Cardiac fibroblast (primary cell): ENCODE measurements around the gene CD2.

Source experiments
- DNase-seq, 2 donors: peaks; one replicate each; pipeline versions ENCODE4 v3.0.0 to v3.0.0-alpha.2; 2010; ENCODE audit warnings: low read depth in 2 of 2
- H3K4me3 ChIP-seq, 2 donors: replicated peaks in 1 of 2; 1 replicate in 1 of 2; 2 replicates in 1 of 2; pipeline ENCODE4 v1.5.1; 2011; ENCODE audit warnings: low read depth in 2 of 2, low read length in 2 of 2, mild to moderate bottlenecking in 2 of 2, moderate library complexity in 1 of 2
- TF ChIP-seq, protein P1 (sequence below): IDR thresholded peaks from one replicate; pipeline ENCODE4 v1.5.1; 2011; ENCODE audit warnings: low read depth, mild to moderate bottlenecking, low read length, inconsistent platforms

CD2 gene

DNA sequence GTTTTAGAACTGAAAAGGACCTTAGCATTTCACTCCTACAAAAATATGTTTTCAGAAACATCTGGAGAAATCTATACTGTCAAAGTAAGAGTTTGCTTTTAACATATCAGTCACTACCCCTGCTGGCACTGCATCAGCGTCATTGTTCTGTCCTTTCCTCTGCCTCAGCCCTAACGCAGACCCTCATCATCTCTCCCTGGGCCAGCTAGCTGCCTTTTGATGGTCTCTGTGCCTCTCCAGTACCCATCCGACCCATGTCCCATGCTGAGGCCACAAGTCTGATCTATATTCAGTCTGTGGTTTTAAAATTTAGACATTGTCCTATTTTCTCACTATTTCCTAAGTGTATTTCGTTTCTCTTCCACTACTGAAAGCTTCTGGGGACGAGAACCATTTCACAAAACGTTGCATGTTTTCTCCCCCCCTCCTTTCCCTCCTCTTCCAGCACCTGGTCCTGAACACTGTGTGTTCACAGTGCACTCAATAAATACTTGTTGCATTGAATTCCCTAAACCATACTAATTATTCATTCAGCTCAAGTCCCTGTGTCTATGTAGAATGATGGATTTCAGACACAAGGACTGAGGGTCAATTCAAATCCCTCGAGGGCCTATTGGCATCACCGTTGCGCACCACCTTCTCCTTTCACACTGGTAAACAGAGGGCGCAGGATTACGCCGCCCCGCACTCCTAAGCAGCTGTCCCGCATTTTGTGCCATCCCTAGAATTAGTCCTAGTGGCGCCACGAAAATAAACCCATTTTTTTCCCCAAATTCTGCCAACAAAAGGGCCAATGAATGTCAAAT lies 53.4 kb downstream of the CD2 start:
- no peak for DNase-seq
- TF ChIP-seq, protein P1, sequence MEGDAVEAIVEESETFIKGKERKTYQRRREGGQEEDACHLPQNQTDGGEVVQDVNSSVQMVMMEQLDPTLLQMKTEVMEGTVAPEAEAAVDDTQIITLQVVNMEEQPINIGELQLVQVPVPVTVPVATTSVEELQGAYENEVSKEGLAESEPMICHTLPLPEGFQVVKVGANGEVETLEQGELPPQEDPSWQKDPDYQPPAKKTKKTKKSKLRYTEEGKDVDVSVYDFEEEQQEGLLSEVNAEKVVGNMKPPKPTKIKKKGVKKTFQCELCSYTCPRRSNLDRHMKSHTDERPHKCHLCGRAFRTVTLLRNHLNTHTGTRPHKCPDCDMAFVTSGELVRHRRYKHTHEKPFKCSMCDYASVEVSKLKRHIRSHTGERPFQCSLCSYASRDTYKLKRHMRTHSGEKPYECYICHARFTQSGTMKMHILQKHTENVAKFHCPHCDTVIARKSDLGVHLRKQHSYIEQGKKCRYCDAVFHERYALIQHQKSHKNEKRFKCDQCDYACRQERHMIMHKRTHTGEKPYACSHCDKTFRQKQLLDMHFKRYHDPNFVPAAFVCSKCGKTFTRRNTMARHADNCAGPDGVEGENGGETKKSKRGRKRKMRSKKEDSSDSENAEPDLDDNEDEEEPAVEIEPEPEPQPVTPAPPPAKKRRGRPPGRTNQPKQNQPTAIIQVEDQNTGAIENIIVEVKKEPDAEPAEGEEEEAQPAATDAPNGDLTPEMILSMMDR = no peak
- no peak overlapping the region for H3K4me3 ChIP-seq

DNA sequence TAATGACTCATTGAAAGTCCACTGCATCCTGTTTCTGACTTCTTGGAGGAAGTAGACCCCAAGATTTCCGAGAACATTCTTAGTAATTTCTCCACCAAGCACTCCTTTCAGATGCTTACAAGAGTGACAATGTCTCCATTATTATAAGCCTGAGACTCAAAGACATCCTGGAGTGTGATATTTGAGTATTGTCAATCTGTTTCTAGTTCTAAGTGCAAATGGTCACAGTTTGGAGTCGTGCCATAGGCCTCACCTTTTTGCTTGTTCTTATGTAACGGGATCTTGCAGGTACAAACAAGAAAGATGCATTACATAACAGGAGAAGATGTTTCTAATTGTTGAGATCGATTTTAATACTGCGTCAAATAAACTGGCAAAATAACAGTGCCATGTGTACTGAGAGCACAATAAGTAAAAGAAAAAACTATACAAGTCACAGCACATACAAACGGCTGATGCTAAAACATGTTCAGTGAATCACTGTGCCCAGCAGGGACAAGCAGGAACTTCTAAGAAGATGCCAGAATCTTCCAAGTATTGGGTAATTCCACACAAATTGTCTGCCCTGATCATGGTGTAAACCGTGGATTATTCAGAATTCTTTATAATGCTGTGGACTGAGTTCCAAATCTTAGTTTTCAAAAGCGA lies 54.1 kb downstream of the CD2 start:
- DNase-seq = no peak
- no peak overlapping the region for H3K4me3 ChIP-seq
- TF ChIP-seq, protein P1 = no peak

DNA sequence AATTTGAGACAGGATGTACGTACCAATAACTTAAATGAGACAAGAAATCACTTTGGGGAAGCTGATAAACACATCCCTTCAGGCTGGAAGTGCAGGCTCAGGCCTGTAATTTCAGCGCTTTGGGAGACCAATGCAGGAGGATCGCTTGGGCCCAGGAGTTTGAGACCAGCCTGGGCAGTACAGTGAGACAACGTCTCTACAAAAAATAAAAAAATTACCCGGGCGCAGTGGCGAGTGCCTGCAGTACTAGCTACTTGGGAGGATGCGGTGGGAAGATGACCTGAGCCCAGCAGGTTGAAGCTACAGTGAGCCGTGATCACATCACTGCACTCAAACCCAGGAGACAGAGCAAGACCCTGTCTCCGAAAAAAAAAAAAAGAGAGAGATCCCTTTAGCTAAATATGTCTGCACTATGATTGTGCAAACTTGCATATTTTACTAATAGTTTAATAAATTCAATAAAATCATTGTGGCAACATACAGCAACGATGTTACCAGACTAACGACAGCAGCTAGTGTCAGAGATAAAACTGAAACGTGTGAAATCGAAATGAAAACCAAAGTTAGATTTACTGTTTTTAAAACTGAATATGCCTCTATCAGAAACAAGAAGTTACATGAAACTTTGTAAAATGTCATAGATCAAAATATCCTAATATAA lies 54.7 kb downstream of the CD2 start:
- DNase-seq = no peak
- H3K4me3 ChIP-seq = no peak overlapping the region
- TF ChIP-seq, protein P1 = no peak

DNA sequence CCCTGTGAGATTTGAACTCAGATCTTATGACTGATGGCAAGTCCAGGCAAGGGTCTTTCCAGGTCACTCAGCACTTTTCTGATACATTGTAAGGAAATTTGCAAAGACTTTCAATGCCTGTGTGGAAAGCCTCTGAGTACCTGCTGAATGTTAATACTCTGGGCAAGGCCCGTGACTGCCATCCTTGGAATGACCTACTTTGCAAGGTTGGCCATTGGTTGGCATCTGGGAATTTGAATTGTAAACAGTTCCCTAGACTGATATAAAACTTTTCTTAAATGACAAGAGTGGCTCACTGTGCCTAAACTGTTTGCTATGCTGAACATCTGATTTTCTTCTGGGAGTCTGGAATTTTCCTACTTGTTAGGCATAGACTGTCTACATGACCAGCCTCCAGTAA lies 57.1 kb downstream of the CD2 start:
- TF ChIP-seq, protein P1 = no peak
- H3K4me3 ChIP-seq = no peak overlapping the region
- DNase-seq = no peak

DNA sequence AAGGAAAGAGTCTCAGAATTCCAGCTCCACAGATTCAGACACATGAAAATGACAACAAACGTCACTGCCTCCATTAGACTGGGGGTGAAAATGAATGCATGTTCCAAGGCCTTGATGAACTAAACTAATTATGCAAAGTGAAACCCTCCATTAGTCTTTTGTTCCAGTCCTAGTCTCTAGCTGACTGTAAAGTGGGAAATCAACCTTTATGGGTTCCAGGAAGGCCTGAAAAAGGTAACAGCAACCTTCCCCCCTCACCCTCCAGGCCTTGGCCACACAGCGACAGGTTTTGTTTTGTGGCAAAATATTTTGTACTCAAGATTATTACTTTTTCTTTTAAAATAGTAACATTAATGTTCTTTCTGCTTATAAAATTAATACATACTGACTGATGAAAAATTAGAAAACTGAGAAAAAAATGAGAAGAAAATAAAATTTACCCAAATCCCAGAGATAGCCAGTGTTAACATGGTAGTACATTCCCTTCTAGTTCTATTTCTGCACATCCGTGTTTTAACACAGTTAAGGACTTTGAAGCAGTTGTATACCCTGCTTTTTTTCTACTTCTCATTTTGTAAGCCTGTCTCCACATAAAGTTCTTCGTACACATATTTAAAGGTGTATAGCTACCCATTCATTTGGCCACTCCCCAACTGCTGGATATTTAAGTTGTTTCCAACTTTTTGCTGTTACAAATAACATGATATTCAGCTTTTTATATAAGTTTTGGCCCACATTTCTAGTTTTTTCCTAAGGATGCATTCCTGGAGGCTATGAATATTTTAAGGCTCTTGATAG lies 60.9 kb downstream of the CD2 start:
- H3K4me3 ChIP-seq = no peak overlapping the region
- no peak for DNase-seq
- TF ChIP-seq, protein P1 = no peak

DNA sequence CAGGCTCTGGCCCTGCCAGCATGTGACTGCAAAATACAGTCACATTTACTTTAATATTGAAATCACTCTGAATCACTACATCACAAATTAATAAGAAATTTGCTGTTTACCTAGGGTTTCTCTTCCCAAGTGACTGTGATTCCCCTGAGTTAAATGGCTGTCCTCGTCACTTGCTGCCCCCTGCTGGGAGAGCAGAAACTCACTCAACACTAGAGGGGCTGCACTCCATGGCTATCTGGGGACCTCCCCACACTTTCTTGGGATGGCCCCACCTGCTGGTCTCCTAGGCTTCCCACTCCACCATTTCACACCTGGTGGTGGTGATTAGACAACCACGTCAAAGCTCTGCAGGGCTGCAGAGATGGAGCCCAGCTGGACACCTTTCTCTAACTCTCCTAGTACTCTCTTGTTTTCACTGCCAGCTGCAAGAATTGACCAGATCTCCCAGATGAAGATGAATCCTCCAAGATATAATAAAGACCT lies 63.4 kb downstream of the CD2 start:
- TF ChIP-seq, protein P1 = peak; percentile 54
- H3K4me3 ChIP-seq = no peak overlapping the region
- peak in 1 of 2 donors; percentile 41 for DNase-seq
